AG08395 (cell line): ENCODE results near the gene LRP1B.
"Not testable (repeated sequence)": the region's sequence is repeated elsewhere in the genome, so short reads cannot be mapped to it uniquely, and the experiment has no call there.

Experiments used
- DNase-seq: peaks from one replicate; pipeline ENCODE4 v3.0.0; 2012; ENCODE audit warnings: mixed read lengths, low spot score

The LRP1B gene

GRCh38 chr2:140550821-140551220 is 1580.0 kb downstream of the LRP1B start:
- DNase-seq, result no peak

- DNase-seq, result not testable (repeated sequence)
Observed at GRCh38 chr2:140544769-140545168, 1586.0 kb downstream of the LRP1B start.

GRCh38 chr2:140542627-140543026 is 1588.2 kb downstream of the LRP1B start:
- no peak for DNase-seq

GRCh38 chr2:140539242-140539875 is 1591.5 kb downstream of the LRP1B start:
- DNase-seq, result no peak

- DNase-seq, result no peak
Observed at GRCh38 chr2:140529706-140530105, 1601.1 kb downstream of the LRP1B start.

GRCh38 chr2:140528982-140529381 is 1601.8 kb downstream of the LRP1B start:
- peak; percentile 4 for DNase-seq

GRCh38 chr2:140526575-140526974 is 1604.2 kb downstream of the LRP1B start:
- peak; percentile 8 for DNase-seq

- no peak for DNase-seq
Observed at GRCh38 chr2:140512106-140512505, 1618.7 kb downstream of the LRP1B start.

- no peak for DNase-seq
Observed at GRCh38 chr2:140509765-140510164, 1621.1 kb downstream of the LRP1B start.

GRCh38 chr2:140508756-140509155 is 1622.1 kb downstream of the LRP1B start:
- no peak for DNase-seq

GRCh38 chr2:140506606-140507005 is 1624.2 kb downstream of the LRP1B start:
- peak; percentile 63 for DNase-seq

- no peak for DNase-seq
Observed at GRCh38 chr2:140504601-140505000, 1626.2 kb downstream of the LRP1B start.

- DNase-seq, result peak; percentile 43
Observed at GRCh38 chr2:140502951-140503630, 1627.7 kb downstream of the LRP1B start.

GRCh38 chr2:140498360-140498759 is 1632.5 kb downstream of the LRP1B start:
- DNase-seq, result no peak

GRCh38 chr2:140496714-140497113 is 1634.1 kb downstream of the LRP1B start:
- no peak for DNase-seq

- no peak for DNase-seq
Observed at GRCh38 chr2:140491876-140492275, 1638.9 kb downstream of the LRP1B start.

GRCh38 chr2:140489193-140489592 is 1641.6 kb downstream of the LRP1B start:
- no peak for DNase-seq

- no peak for DNase-seq
Observed at GRCh38 chr2:140481136-140481535, 1649.7 kb downstream of the LRP1B start.

GRCh38 chr2:140473851-140474250 is 1657.0 kb downstream of the LRP1B start:
- DNase-seq, result no peak

- no peak for DNase-seq
Observed at GRCh38 chr2:140472676-140473075, 1658.1 kb downstream of the LRP1B start.

- no peak for DNase-seq
Observed at GRCh38 chr2:140465301-140465700, 1665.5 kb downstream of the LRP1B start.

GRCh38 chr2:140462990-140463389 is 1667.8 kb downstream of the LRP1B start:
- DNase-seq, result no peak

GRCh38 chr2:140457483-140457882 is 1673.3 kb downstream of the LRP1B start:
- DNase-seq, result no peak

GRCh38 chr2:140455315-140455714 is 1675.5 kb downstream of the LRP1B start:
- DNase-seq, result no peak
